HG03280 (cell line): ENCODE data around the gene CFAP161.

Experiments used
- ATAC-seq: cut with Tn5 transposase; IDR thresholded peaks from one replicate; pipeline ENCODE4 v1.9.1; 2021; ENCODE audit warnings: mild to moderate bottlenecking, moderate library complexity; ENCODE audit not compliant: unreplicated experiment

CFAP161 gene

DNA sequence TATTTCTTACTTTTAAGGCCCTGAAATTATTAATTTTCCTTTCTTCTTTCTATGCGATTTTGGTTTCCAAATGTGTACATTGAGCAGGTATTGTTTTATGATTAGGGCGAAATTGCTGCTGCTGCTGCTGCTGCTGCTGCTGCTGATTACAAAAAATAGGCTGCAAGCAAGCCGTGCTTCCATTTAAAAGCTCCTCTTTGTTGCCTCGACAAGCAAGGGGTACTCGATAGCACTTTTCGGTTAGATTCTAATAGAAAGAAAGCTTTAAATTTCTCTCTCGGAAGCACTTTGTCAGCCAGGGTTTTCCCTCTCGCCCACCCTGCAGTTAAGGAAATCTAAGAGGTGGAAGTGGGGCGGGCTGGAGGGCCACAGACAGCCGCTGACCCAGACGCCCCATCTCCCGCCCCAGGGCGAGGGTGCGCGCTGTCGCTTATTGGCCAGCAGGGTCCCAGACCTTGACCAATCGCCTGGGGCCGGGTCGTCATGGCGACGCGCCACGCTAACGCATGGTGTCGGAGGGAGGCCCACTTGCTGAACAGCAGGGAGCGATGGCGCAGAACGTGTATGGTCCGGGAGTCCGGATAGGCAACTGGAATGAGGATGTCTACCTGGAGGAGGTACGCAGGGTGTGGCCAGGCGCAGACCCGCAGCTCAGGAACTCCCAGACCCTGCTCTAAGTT is at the start of gene CFAP161:
CFAP161 (plus strand) TSS at position 489 of the 680 bp plus-strand sequence; CDS start at position 549, 60 bp downstream.
- ATAC-seq = no peak

DNA sequence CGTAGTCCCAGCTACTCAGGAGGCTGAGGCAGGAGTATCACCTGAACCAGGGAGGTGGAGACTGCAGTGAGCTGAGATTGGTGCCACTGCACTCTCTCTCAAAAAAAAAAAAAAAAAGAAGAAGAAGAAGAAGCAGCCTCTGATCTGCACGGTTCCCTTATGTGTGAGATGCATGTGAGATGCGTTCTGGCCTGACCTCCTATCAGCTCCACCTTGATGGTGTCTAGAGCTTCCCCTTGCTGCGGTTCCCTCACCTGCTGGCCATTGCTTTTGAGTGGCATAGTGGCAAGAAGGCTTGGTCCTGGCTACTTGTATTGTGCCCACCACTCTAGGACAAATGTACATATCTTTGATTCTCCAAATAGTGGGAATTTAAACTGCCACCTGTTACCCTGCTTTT is 49.4 kb upstream of the CFAP161 start:
- no peak for ATAC-seq

DNA sequence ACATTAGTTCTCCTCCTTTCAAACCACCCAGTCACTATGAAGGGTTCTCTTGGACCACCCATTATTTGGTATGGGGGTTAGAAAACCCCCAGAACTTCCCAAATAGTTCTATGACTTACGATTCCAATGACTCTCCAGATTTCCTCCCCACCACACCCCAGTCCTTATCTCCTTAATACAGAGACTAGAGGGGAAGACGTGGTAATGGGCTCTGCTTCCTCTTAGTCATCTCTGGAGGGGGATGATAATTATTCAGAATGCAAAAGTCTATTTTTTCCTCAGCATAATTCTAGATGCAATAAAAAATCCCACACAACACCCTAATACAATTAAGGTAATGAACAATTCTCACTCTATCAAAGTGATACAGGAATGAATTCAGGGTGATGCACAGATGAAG is 48.9 kb upstream of the CFAP161 start:
- no peak for ATAC-seq

- ATAC-seq = no peak
Observed at GRCh38 chr15:81085898-81086297, 48.2 kb upstream of the CFAP161 start.

- no peak for ATAC-seq
Observed at GRCh38 chr15:81087066-81087465, 47.0 kb upstream of the CFAP161 start.

DNA sequence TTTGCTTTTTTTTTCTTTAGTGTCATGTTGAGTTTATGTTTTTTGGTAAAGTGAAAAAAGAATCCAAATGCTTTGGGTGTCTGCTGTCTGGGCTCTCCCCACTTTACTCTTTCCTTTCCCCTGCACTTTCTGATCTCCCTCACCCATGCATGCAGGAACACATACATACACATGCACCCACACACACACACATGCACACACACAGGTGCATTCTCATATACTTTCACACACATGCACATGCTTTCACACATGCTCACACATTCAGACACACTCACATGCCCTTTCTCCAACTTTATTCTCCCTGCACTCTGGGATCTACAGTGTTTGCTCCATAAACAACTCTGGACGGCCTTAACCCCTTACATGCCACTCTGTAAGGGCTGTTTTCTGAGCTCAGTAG is 46.4 kb upstream of the CFAP161 start:
- ATAC-seq = no peak

DNA sequence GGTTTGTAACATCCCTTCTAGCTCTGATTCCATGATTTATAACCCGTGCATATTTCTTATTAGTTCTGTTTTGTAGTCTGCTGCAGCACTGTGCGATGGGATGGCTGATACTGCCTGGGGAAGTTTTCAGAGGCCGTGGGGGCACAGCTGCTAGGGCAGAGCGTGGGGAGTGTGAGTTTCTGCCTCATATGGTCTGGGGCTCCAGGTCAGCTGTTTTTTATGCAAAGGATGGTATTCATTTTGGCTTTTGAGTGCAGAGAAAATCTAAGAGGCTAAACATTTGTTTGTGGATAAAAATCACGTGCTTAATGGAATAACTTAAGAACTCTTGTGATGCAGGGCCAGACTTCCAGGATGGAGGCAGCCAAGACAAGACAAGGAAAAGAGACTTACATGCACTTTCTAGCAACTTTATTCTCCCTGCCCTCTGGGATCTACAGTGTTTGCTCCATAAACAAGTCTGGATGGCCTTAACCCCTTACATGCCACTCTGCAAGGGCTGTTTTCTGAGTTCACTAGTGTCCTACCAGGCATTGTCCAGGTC is 45.5 kb upstream of the CFAP161 start:
- ATAC-seq = no peak

- ATAC-seq = no peak
Observed at GRCh38 chr15:81091889-81092558, 42.0 kb upstream of the CFAP161 start.

- ATAC-seq = no peak
Observed at GRCh38 chr15:81092559-81092902, 41.5 kb upstream of the CFAP161 start.

DNA sequence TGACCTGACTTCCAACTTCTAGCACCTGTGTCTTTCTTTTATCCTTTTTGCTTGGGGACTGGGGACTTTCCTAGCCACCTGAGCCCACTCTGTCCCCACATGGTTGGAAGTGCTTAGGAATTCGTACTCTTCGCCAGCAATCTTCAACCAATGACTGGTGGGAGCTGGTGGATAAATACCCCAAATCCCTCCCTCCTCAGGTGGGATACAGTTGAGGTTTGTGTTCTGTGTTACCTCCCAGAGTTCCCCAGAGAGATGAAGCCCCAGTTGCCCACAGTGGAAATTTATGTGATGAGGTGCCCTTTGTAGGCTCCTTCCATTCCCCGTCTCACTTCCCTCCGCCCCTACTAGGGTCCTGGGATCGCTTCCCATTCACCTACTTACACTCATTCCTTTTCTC is 40.1 kb upstream of the CFAP161 start:
- no peak for ATAC-seq

GRCh38 chr15:81095690-81096365 is 38.2 kb upstream of the CFAP161 start:
- ATAC-seq = no peak

GRCh38 chr15:81096398-81096797 is 37.7 kb upstream of the CFAP161 start:
- ATAC-seq = no peak

GRCh38 chr15:81097116-81097889 is 36.8 kb upstream of the CFAP161 start:
- no peak for ATAC-seq

GRCh38 chr15:81097890-81098280 is 36.2 kb upstream of the CFAP161 start:
- ATAC-seq = no peak

DNA sequence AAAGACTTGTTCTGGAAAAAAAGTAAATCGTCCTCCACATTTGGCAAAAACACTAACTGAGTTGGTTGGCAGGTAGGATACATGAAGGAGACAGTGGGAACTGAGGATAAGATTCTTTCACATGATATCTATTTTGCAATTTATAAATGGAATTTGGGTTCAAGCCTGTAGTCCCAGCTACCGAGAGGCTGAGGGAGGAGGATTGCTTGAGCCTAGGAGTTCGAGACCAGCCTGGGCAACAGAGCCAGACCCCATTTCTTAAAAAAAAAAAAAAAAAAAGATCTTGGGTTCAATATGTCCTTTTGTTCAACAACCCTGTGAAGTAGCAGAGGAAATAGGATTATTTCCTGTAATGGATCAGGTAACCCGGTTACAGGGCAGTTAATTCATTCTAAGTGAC is 35.7 kb upstream of the CFAP161 start:
- no peak for ATAC-seq

DNA sequence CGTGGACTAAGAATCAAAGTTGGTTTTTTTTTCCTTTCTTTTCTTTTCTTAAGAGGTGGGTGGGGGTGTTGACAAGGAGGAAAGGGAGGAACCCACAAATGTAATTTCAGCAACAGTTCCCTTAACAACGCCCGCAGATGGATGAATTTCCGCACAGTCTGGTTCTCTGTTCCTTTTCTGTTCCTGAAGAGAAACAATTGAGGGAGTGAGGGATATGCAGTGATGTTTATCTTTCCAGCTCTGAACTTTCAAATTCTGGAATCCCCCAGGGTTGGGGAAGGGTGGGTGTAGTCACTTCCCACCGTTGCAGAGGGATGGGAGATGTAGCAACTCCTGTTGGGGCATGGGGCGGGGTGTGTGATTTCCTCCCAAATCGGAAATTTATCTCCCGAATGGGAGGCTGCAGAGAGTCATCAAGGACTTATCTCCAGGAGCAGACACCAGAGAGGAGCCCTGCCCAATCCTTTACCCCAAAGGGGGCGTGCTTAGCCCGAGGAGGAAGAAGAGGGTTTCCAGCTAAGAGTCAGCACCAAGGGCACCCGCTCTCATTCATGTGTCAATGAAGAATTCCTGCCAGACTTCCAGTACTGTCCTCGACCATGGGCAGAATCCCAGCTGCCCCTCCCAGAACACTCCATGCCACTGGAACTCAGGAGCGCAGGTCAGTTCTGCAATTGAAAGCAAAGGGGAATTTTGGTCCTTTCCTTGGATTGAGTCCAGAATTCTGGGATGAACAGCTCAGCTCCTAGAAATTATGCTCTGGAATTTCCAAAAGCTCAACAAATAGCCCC is 35.0 kb upstream of the CFAP161 start:
- no peak for ATAC-seq

- ATAC-seq = no peak
Observed at GRCh38 chr15:81101894-81102815, 31.9 kb upstream of the CFAP161 start.

DNA sequence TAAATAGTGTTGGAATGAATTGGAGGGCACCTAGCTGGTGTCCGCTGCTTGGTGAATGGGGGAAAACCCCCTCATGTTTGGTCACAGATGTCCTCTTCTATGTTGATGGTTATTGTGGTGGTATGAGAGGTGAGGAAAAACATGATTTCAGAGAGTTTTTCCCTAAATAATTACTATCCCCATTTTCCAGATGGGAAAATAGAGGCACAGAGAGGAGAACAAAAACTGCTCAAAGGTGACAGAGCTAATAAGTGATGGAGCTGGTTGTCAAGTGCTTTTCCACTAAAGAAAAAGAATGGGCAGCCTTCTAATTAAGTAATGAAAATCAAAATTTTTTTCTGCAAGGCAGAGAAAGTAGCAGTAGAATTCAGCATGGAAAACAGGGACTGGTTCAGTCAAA is 30.2 kb upstream of the CFAP161 start:
- no peak for ATAC-seq

GRCh38 chr15:81105545-81105944 is 28.5 kb upstream of the CFAP161 start:
- ATAC-seq = no peak
